ENCODE results near the gene LUM.

The LUM gene, protein sequence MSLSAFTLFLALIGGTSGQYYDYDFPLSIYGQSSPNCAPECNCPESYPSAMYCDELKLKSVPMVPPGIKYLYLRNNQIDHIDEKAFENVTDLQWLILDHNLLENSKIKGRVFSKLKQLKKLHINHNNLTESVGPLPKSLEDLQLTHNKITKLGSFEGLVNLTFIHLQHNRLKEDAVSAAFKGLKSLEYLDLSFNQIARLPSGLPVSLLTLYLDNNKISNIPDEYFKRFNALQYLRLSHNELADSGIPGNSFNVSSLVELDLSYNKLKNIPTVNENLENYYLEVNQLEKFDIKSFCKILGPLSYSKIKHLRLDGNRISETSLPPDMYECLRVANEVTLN

DNA sequence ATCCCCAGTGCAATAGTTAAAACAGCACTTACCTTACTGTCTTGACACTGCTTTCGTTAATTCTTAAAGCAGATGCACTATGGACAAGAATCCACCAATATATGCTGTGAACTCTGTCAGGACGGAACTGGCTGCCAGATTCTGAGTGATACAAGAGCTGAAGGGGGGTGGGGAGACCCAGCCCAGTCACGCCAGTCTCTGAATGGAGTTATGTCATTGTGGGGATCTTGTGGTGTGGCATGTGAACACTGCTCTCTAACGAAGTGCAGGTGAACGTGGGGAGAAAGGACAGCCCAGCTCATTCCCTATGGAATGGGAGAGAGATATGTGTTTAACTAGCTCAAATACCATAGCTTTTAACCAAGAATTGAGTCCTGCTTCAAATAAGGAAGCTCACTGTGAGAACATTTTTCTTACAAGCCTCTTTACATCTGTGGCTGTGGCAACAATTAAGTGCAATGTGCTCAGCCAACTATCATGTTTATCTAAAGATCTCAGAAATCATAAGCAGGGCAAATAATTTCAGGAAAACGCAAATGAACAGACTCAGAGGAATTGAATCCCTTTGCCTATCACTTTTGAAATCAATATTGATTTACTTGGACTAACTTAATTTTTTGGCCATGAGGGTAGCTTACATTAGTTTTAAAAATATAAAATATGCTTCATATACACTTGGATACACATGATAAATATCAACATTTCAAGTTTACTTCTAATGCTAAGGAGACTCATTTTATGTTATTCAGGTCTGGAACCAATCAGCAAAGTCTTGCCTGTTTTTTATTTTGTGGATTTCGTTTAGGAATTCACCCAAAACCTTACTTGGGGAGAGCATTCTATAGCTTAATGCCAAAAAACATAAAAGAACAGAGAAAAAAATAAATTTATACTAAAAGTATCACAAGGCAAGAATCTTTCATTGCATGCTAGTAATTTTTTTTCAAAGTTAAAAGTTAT, at the start of gene LUM:
TSS of gene LUM (minus strand) at position 129 of the 960 bp plus-strand sequence. CDS start 2,515 bp downstream, outside the sequence.
- TF ChIP-seq JUND (IDR thresholded peaks at IDR 0.05; ENCODE audit: low read depth), result no peak
- in situ Hi-C loops (cut with HindIII; ENCODE audit: low pct_unique_long_range_greater_than_20kb, low sequenced_read_pairs), result no loop called here
- peak in 1 of 2 experiments; percentile 40 for DNase-seq (ENCODE audit: low read depth in 1 of 2, low spot score in 1 of 2)

DNA sequence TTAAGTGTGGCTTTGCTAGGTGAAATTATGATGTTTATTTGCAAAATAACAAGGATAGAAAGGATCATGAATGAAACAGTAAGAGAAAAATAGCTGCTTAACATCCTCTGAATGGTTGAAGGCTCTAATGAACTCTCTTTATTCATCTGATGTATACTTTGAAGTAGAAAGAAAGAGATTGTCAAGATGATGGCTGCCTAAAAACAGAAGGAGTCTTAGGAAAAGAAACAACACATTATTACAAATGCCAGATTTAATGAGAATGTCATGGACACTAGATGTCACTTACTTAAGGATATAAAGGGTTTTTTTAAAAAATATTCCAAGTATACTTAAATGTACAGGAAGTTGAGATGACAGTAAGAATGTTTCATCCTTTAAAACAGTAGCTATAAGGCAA, 49.7 kb upstream of the LUM start:
- no peak for TF ChIP-seq JUND (IDR thresholded peaks at IDR 0.05; ENCODE audit: low read depth)
- in situ Hi-C loops (cut with HindIII; ENCODE audit: low pct_unique_long_range_greater_than_20kb, low sequenced_read_pairs), result no loop called here
- DNase-seq (ENCODE audit: low read depth in 1 of 2, low spot score in 1 of 2), result no peak

DNA sequence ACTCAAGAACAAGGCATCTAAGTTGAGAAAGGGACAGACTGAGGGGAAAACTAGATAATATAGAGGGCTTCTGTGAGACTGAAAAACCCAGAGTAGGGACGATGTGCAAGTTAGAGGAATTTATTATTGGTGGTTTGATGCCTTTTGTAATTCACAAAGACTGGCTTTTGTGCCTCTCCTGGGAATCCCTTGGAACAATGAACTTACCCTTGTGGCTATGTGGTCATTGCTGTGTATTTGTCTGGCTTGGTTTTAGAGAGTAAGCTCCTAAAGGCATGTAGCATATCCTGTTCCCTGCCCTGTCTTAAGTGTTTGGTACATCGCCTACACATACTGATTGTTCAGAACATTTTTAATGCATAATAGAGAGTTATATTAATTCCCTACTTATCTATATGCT, 44.7 kb upstream of the LUM start:
- in situ Hi-C loops (cut with HindIII; ENCODE audit: low pct_unique_long_range_greater_than_20kb, low sequenced_read_pairs), result no loop called here
- TF ChIP-seq JUND (IDR thresholded peaks at IDR 0.05; ENCODE audit: low read depth), result no peak
- peak in 1 of 2 experiments; percentile 59 for DNase-seq (ENCODE audit: low read depth in 1 of 2, low spot score in 1 of 2)

DNA sequence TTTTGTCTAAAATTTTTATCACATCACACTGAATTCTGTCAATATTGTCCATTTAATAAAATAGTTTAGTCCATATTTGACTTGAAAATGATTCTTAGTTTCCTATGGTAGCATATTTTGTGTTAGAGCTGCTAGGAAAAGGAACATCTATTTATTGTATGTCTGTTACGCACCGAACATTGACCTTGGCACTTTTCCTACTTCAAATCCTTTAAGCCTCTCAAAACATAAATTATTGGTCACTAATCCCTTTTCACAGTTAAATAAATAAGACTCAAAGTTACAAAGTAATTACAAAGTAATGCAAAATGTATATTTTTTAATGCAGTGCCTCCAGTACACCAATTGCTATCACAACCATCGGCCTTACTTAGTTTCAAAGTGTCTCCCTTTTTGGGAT, 42.8 kb upstream of the LUM start:
- no peak for DNase-seq (ENCODE audit: low read depth in 1 of 2, low spot score in 1 of 2)
- in situ Hi-C loops (cut with HindIII; ENCODE audit: low pct_unique_long_range_greater_than_20kb, low sequenced_read_pairs), result no loop called here
- no peak for TF ChIP-seq JUND (IDR thresholded peaks at IDR 0.05; ENCODE audit: low read depth)

DNA sequence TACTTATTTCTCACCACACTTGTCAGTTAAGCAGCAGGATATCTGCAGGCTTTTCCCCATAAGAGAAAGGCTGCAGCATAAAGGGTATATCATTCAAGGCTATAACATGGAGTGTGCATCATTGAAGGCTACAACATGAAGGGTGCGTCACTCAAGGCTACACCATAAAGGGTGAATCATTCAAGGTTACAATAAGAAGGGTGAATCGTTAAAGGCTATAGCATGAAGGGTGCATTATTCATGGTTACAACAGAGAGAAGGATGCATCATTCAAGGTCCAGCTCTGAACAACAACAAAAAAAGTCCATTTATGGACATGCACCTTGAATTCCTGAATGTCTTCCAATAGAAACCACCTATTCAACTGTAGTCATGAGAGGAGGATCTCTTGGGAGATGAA, 32.8 kb upstream of the LUM start:
- DNase-seq (ENCODE audit: low read depth in 1 of 2, low spot score in 1 of 2), result no peak
- no peak for TF ChIP-seq JUND (IDR thresholded peaks at IDR 0.05; ENCODE audit: low read depth)
- in situ Hi-C loops (cut with HindIII; ENCODE audit: low pct_unique_long_range_greater_than_20kb, low sequenced_read_pairs), result no loop called here

DNA sequence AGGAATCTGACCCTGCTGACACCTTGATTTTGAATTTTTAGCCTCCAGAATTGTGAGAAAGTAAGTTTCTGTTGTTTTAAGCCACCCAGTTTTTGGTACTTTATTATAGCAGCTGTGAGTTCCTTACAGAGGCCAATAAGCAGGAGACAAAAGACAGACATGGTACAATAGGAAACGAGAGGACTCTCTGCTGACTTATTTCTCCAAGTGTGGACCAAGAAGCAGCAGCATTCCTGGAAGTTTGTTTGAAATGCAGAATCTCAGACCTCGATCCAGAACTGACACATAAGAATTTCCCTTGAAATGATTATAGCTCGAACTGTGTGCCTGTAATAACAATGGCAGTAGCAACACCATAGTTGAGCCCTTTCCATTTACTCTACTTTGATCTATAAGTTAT, 31.9 kb upstream of the LUM start:
- TF ChIP-seq JUND (IDR thresholded peaks at IDR 0.05; ENCODE audit: low read depth), result no peak
- in situ Hi-C loops (cut with HindIII; ENCODE audit: low pct_unique_long_range_greater_than_20kb, low sequenced_read_pairs), result no loop called here
- DNase-seq (ENCODE audit: low read depth in 1 of 2, low spot score in 1 of 2), result no peak

DNA sequence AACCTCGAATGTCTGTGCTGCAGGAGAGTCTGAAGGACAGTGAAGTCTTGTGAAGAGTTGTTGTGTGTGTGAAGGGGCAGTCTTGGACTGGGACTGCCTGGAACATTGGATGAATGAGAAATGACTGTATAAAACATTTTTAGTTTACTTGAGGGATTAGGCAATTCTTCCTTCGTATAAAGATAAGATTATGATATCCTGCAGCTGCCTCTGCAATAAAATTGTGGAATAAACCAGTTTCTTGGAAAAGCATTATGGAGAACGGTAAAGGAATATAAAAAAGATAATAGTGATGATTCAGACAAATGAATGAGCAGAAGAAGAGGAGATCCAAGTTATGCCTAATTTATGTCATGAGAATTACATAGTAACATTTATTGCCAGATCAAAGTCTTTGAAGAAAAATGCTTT, 30.9 kb upstream of the LUM start:
- DNase-seq (ENCODE audit: low read depth in 1 of 2, low spot score in 1 of 2), result no peak
- in situ Hi-C loops (cut with HindIII; ENCODE audit: low pct_unique_long_range_greater_than_20kb, low sequenced_read_pairs), result no loop called here
- TF ChIP-seq JUND (IDR thresholded peaks at IDR 0.05; ENCODE audit: low read depth), result no peak

DNA sequence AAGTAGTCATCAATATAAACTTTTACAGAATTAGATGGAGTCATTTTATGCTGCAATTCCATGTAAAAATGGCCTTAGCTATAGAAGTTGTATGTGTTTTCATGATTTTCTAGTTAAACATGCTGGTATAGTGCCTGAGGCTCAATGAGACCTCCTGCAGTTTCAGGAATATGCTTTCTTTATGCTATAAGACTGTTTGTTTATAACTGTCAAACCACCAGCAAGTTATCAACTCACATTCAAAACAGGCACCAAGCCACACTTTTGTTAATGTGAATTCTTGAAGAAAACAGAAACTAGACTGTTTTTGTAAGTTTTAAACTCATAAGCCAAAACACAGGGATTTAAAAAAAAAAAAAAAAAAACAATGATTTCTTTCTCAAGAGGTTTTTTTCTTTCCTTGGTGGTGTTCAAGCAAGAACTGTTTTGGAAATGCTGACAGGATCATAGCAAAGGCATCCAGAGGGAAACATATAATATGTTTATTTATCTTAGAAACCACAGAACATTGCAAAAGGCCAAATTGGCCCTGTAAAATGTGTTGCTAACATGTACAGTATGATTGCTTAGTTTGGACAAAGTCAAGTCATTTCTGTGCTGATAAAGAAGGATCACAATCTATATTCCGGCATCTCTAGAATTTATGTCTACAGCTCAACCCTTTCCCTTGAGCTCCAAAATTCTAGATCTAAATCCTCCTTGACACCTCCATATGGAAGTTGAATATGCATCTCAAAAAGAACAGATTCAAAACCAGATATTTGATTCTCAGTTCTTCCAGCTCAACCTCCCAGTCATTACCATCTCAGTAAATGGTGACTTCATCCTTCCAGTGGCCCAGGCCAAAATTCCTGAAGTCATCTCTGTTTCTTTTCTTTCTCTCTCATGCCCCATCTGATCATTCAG, 29.0 kb upstream of the LUM start:
- no peak for TF ChIP-seq JUND (IDR thresholded peaks at IDR 0.05; ENCODE audit: low read depth)
- DNase-seq (ENCODE audit: low read depth in 1 of 2, low spot score in 1 of 2), result no peak
- in situ Hi-C loops (cut with HindIII; ENCODE audit: low pct_unique_long_range_greater_than_20kb, low sequenced_read_pairs), result no loop called here

DNA sequence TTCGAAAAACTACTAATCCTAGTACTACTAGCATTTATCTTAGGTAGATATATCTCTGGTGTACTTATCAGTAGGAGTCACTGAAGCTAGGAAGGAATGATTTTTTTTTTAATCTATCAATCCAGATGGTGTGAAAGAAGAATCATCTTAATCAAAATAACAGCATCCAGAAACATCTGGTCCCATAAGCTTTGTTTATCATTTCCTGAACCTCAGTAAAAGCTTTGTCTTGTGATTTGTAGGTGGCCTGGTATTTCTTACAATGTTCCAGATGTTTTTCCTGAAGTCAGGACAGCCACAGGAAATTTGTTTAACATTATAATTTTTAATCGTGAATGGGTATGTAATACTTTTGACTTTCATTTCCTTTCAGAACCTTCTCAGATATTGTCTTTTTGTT, 28.0 kb upstream of the LUM start:
- DNase-seq (ENCODE audit: low read depth in 1 of 2, low spot score in 1 of 2), result no peak
- in situ Hi-C loops (cut with HindIII; ENCODE audit: low pct_unique_long_range_greater_than_20kb, low sequenced_read_pairs), result no loop called here
- TF ChIP-seq JUND (IDR thresholded peaks at IDR 0.05; ENCODE audit: low read depth), result no peak

DNA sequence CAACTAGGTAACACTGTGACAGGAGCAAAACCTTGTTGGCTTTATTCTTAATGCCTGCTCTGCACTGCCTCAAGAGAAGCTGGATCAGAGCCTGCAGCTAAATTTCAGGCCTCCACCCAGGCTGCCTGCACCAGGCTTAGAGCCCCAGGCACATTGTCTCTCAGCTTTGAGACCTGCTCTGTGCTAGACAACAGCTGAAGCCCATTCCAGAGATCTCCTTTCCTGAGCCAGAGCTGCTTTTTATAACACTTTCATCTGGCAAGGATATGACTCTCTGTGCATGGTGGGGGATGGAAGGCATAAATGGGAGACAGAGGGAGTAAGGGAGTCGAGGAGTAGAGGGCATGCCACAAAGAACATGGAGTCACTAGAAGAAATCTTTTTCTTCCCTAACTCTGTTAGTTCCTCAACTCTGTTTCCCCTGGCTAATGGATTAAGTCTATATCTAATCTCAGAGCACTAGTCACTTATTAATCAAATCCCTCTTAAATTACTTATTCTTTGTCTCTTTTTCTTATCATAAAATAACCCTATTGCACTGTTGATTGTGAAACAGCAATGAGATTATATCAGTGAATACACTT, 27.1 kb upstream of the LUM start:
- no peak for DNase-seq (ENCODE audit: low read depth in 1 of 2, low spot score in 1 of 2)
- TF ChIP-seq JUND (IDR thresholded peaks at IDR 0.05; ENCODE audit: low read depth), result no peak
- in situ Hi-C loops (cut with HindIII; ENCODE audit: low pct_unique_long_range_greater_than_20kb, low sequenced_read_pairs), result no loop called here

DNA sequence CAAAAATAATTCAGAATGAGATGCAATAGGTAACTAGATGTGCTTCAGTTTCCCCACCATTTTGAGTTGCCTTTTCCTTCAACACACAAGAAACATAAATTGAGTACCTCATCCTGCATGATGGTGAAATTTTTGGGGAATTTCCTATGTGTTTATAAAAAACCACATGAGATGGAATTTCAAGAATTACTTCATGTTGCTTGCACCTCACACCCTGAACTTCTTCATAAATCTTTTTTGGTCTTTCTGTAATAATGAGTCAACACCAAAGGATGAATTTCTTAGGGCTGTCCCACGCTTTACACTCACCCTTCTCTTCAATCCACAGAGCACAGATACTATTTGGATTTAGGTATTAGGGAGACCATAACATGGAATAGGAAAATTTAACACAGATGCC, 22.6 kb upstream of the LUM start:
- no peak for TF ChIP-seq JUND (IDR thresholded peaks at IDR 0.05; ENCODE audit: low read depth)
- DNase-seq (ENCODE audit: low read depth in 1 of 2, low spot score in 1 of 2), result no peak
- in situ Hi-C loops (cut with HindIII; ENCODE audit: low pct_unique_long_range_greater_than_20kb, low sequenced_read_pairs), result no loop called here
